Mesendoderm (in vitro differentiated cells): ENCODE results near the gene PSMB3.
A peak's percentile ranks its signal among the peaks of the same experiment; 100 is the strongest.

Experiments
- DNase-seq: peaks from one replicate; pipeline ENCODE4 v3.0.0; 2013
- H2AK5ac ChIP-seq: 2 replicates; pipeline ENCODE4 v1.6.1; 2013; ENCODE audit warnings: low read length, inconsistent platforms
- H2BK120ac ChIP-seq: 2 replicates; pipeline ENCODE4 v1.6.1; 2013; ENCODE audit warnings: low read depth, mild to moderate bottlenecking, low read length, moderate library complexity, mixed read lengths
- H2BK15ac ChIP-seq: replicated peaks from 2 replicates; pipeline ENCODE4 v1.6.1; 2013; ENCODE audit warnings: low read depth, mild to moderate bottlenecking, moderate library complexity
- H2BK5ac ChIP-seq: 2 replicates; pipeline ENCODE4 v1.6.1; 2013; ENCODE audit warnings: low read length, inconsistent platforms
- H3K18ac ChIP-seq: 2 replicates; pipeline ENCODE4 v1.6.1; 2013; ENCODE audit warnings: mild to moderate bottlenecking, low read length, mixed read lengths
- H3K23ac ChIP-seq: one replicate; pipeline ENCODE4 v1.6.1; 2013; ENCODE audit warnings: low read length
- H3K27ac ChIP-seq: 2 replicates; pipeline ENCODE4 v1.5.1; 2013; ENCODE audit warnings: low read depth, mild to moderate bottlenecking, inconsistent platforms, low read length, moderate library complexity
- H3K27me3 ChIP-seq: 2 replicates; pipeline ENCODE4 v1.6.1; 2013; ENCODE audit warnings: low read length, control low read depth, mild to moderate bottlenecking, inconsistent platforms; ENCODE audit not compliant: insufficient read depth, poor library complexity
- H3K36me3 ChIP-seq: 2 replicates; pipeline ENCODE4 v1.6.1; 2013; ENCODE audit warnings: low read length, inconsistent platforms; ENCODE audit not compliant: control insufficient read depth, insufficient read depth
- H3K4ac ChIP-seq: one replicate; pipeline ENCODE4 v1.6.1; 2013; ENCODE audit warnings: low read depth, mild to moderate bottlenecking, low read length, moderate library complexity
- H3K4me1 ChIP-seq: 2 replicates; pipeline ENCODE4 v1.6.1; 2013; ENCODE audit warnings: low read depth, low read length, inconsistent platforms; ENCODE audit not compliant: control insufficient read depth
- H3K4me2 ChIP-seq: 2 replicates; pipeline ENCODE4 v1.6.1; 2013; ENCODE audit warnings: low read length
- H3K4me3 ChIP-seq: 2 replicates; pipeline ENCODE4 v1.5.1; 2013; ENCODE audit warnings: mild to moderate bottlenecking, low read length
- H3K56ac ChIP-seq: one replicate; pipeline ENCODE4 v1.6.1; 2013; ENCODE audit warnings: low read length
- H3K79me1 ChIP-seq: 2 replicates; pipeline ENCODE4 v1.6.1; 2013; ENCODE audit warnings: low read length, inconsistent platforms
- H3K79me2 ChIP-seq: 2 replicates; pipeline ENCODE4 v1.6.1; 2013; ENCODE audit warnings: mild to moderate bottlenecking, low read length; ENCODE audit not compliant: control insufficient read depth, insufficient read depth
- H3K9ac ChIP-seq: 2 replicates; pipeline ENCODE4 v1.6.1; 2013; ENCODE audit warnings: low read length, inconsistent platforms
- H4K5ac ChIP-seq: one replicate; pipeline ENCODE4 v1.6.1; 2013; ENCODE audit warnings: low read length
- H4K8ac ChIP-seq: one replicate; pipeline ENCODE4 v1.6.1; 2013; ENCODE audit warnings: low read depth, mild to moderate bottlenecking, control low read depth, low read length, moderate library complexity
- WGBS: extraction: QIAGEN DNeasy Blood & Tissue Kit; methylation state at CpG from one replicate; pipeline ENCODE4 v1.1.7; 2013; ENCODE audit warnings: low lambda C conversion rate, missing lambda C conversion rate; ENCODE audit not compliant: insufficient coverage; ENCODE audit errors: extremely low coverage; 5-methylcytosine and 5-hydroxymethylcytosine counted together

Gene PSMB3

GRCh38 chr17:38730526-38731379 is 21.8 kb upstream of the PSMB3 start:
- peaks cover 2% of the 10 kb centered on the region for H3K36me3 ChIP-seq
- H3K18ac ChIP-seq = peak overlapping the region; percentile 1
- H2BK15ac ChIP-seq = no peak overlapping the region
- no peak overlapping the region for H4K5ac ChIP-seq
- no peaks in the 10 kb centered on the region for H3K79me2 ChIP-seq
- H3K4me3 ChIP-seq = peak overlapping the region; percentile 76
- no peak overlapping the region for H2AK5ac ChIP-seq
- H3K27me3 ChIP-seq = no peaks in the 10 kb centered on the region
- peak; percentile 78 for DNase-seq
- no peaks in the 10 kb centered on the region for H3K79me1 ChIP-seq
- no peak overlapping the region for H2BK120ac ChIP-seq
- H3K56ac ChIP-seq = peak overlapping the region; percentile 97
- H2BK5ac ChIP-seq = peak overlapping the region; percentile 59
- WGBS = no CpG with 5 or more reads among the region's 27 CpGs
- H3K4ac ChIP-seq = no peak overlapping the region
- H3K4me2 ChIP-seq = peak overlapping the region; percentile 99
- H3K27ac ChIP-seq = peak overlapping the region; percentile 60
- H3K23ac ChIP-seq = no peak overlapping the region
- peak overlapping the region; percentile 93 for H3K9ac ChIP-seq
- peaks cover 3% of the 10 kb centered on the region for H3K4me1 ChIP-seq
- no peak overlapping the region for H4K8ac ChIP-seq

- Histone ChIP-seq H3K23ac (no peak overlapping the region), H3K79me2 (no peaks in the 10 kb centered on the region), H3K18ac (no peak overlapping the region), H2BK5ac (no peak overlapping the region), H3K4me2 (no peak overlapping the region), H3K56ac (no peak overlapping the region), H4K5ac (no peak overlapping the region), H3K79me1 (no peaks in the 10 kb centered on the region), H3K27ac (no peak overlapping the region), H3K4me3 (no peak overlapping the region), H3K27me3 (no peaks in the 10 kb centered on the region), H2AK5ac (no peak overlapping the region), H3K4me1 (peaks cover 3% of the 10 kb centered on the region), H3K9ac (peak overlapping the region; percentile 93), H3K4ac (no peak overlapping the region), H2BK15ac (no peak overlapping the region), H3K36me3 (peaks cover 4% of the 10 kb centered on the region), H4K8ac (no peak overlapping the region), H2BK120ac (no peak overlapping the region)
- DNase-seq = no peak
- no CpG with 5 or more reads among the region's 8 CpGs for WGBS
Measured at GRCh38 chr17:38731526-38732294, 20.8 kb upstream of the PSMB3 start.

GRCh38 chr17:38732376-38733281 is 19.9 kb upstream of the PSMB3 start:
- Histone ChIP-seq H4K5ac (no peak overlapping the region), H2BK5ac (no peak overlapping the region), H2AK5ac (no peak overlapping the region), H3K27ac (no peak overlapping the region), H3K9ac (no peak overlapping the region), H3K56ac (no peak overlapping the region), H3K4me1 (peaks cover 3% of the 10 kb centered on the region), H3K27me3 (no peaks in the 10 kb centered on the region), H3K79me2 (no peaks in the 10 kb centered on the region), H3K36me3 (peaks cover 4% of the 10 kb centered on the region), H3K79me1 (no peaks in the 10 kb centered on the region), H2BK15ac (no peak overlapping the region), H2BK120ac (no peak overlapping the region), H3K4me3 (no peak overlapping the region), H3K4me2 (no peak overlapping the region), H3K18ac (no peak overlapping the region), H3K23ac (no peak overlapping the region), H4K8ac (no peak overlapping the region), H3K4ac (no peak overlapping the region)
- no CpG with 5 or more reads among the region's 7 CpGs for WGBS
- no peak for DNase-seq

- Histone ChIP-seq H3K79me2 (no peaks in the 10 kb centered on the region), H3K23ac (no peak overlapping the region), H3K9ac (no peak overlapping the region), H2BK120ac (no peak overlapping the region), H3K4me1 (peaks cover 3% of the 10 kb centered on the region), H2AK5ac (no peak overlapping the region), H4K5ac (no peak overlapping the region), H3K79me1 (no peaks in the 10 kb centered on the region), H3K18ac (no peak overlapping the region), H2BK15ac (no peak overlapping the region), H3K36me3 (peaks cover 9% of the 10 kb centered on the region), H3K56ac (no peak overlapping the region), H2BK5ac (no peak overlapping the region), H3K4me3 (no peak overlapping the region), H3K4ac (no peak overlapping the region), H3K27me3 (no peaks in the 10 kb centered on the region), H4K8ac (no peak overlapping the region), H3K4me2 (no peak overlapping the region), H3K27ac (no peak overlapping the region)
- DNase-seq = no peak
- WGBS = no CpG with 5 or more reads among the region's 9 CpGs
Measured at GRCh38 chr17:38733282-38733981, 19.1 kb upstream of the PSMB3 start.
